SK-N-SH (cell line): ENCODE data around the gene PRR15L. TPM values are rescaled to one million over a fixed set of nuclear protein-coding genes. Genes with fewer than 3 reads are reported as not detected.

Experiments used
- CTCF ChIA-PET: fragments of 300-600, 350-600 bp; formaldehyde crosslinking; extraction: SDS; loops from one replicate; lab custom pipeline; 2021; lab: Yijun Ruan, JAX
- POLR2A ChIA-PET: fragments of 350-600 bp; sonication (Branson Sonifier 250); formaldehyde crosslinking; extraction: SDS; loops from one replicate; lab custom pipeline; 2020; ENCODE audit warnings: antibody characterized with exemption, inconsistent platforms; lab: Yijun Ruan, JAX
- DNase-seq: peaks from one replicate; pipeline ENCODE4 v3.0.0; 2012
- H2AFZ ChIP-seq: fragments of 200-600 bp; sonication (generic); 2 replicates; pipeline ENCODE4 v1.8.1; 2016; ENCODE audit warnings: antibody characterized with exemption, mild to moderate bottlenecking, low read depth
- H3F3A ChIP-seq: fragments of 200-600 bp; sonication (generic); replicated peaks from 2 replicates; pipeline ENCODE3; 2016; ENCODE audit warnings: antibody characterized with exemption, mild to moderate bottlenecking; ENCODE audit not compliant: insufficient read depth
- H3K27ac ChIP-seq, 2 experiments: fragments of 200-500 bp in 1 of 2; fragments of 200-600 bp in 1 of 2; sonication (Bioruptor generic) in 1 of 2; sonication (generic), shearing (Covaris generic) in 1 of 2; 2 replicates each; pipeline versions ENCODE4 v1.5.1 to v1.6.1; 2014 to 2016; ENCODE audit warnings: low read depth in 2 of 2, inconsistent platforms in 1 of 2, low read length in 1 of 2, mild to moderate bottlenecking in 1 of 2, mixed read lengths in 1 of 2
- H3K27me3 ChIP-seq: fragments of 200-600 bp; sonication (generic), shearing (Covaris generic); 2 replicates; pipeline ENCODE4 v1.6.1; 2016; ENCODE audit warnings: mixed run types; ENCODE audit not compliant: insufficient read depth
- H3K36me3 ChIP-seq, 2 experiments: fragments of 200-500 bp in 1 of 2; fragments of 200-600 bp in 1 of 2; sonication (Bioruptor generic) in 1 of 2; sonication (generic) in 1 of 2; replicated peaks in 1 of 2; 2 replicates each; pipeline versions ENCODE3 to v1.5.1; 2014 to 2016; ENCODE audit warnings: low read length in 1 of 2, mild to moderate bottlenecking in 1 of 2; ENCODE audit not compliant: insufficient read depth in 2 of 2, control insufficient read depth in 1 of 2
- H3K4me1 ChIP-seq, 2 experiments: fragments of 200-500 bp in 1 of 2; fragments of 200-600 bp in 1 of 2; sonication (Bioruptor generic) in 1 of 2; sonication (generic), shearing (Covaris generic) in 1 of 2; 2 replicates each; pipeline versions ENCODE4 v1.5.1 to v1.6.1; 2014 to 2016; ENCODE audit warnings: low read depth in 1 of 2, low read length in 1 of 2, mixed run types in 1 of 2; ENCODE audit not compliant: insufficient read depth in 2 of 2, control insufficient read depth in 1 of 2
- H3K4me2 ChIP-seq: fragments of 200-600 bp; sonication (generic), shearing (Covaris generic); 2 replicates; pipeline ENCODE4 v1.6.1; 2017; ENCODE audit warnings: mixed run types
- H3K4me3 ChIP-seq, 2 experiments: fragments of 200-500 bp in 1 of 2; fragments of 200-600 bp in 1 of 2; sonication (Bioruptor generic) in 1 of 2; sonication (generic), shearing (Covaris generic) in 1 of 2; 2 replicates each; pipeline versions ENCODE4 v1.5.1 to v1.8.1; 2014 to 2016; ENCODE audit warnings: low read depth in 2 of 2, inconsistent platforms in 1 of 2, low read length in 1 of 2, mild to moderate bottlenecking in 1 of 2, mixed read lengths in 1 of 2, moderate library complexity in 1 of 2
- H3K79me2 ChIP-seq: fragments of 200-600 bp; sonication (generic); 2 replicates; pipeline ENCODE4 v1.8.1; 2017; ENCODE audit warnings: mild to moderate bottlenecking; ENCODE audit not compliant: insufficient read depth
- H3K9ac ChIP-seq: fragments of 200-600 bp; sonication (generic); 2 replicates; pipeline ENCODE4 v1.6.1; 2017; ENCODE audit warnings: mixed run types
- H3K9me2 ChIP-seq: fragments of 200-600 bp; sonication (generic); 2 replicates; pipeline ENCODE4 v1.6.1; 2017; ENCODE audit warnings: mixed run types
- H3K9me3 ChIP-seq: fragments of 200-600 bp; sonication (generic); 2 replicates; pipeline ENCODE4 v1.6.1; 2017; ENCODE audit warnings: mixed run types, mild to moderate bottlenecking, moderate library complexity
- H4K20me1 ChIP-seq: fragments of 200-600 bp; sonication (generic); 2 replicates; pipeline ENCODE4 v1.6.1; 2017; ENCODE audit warnings: mild to moderate bottlenecking, mixed run types; ENCODE audit not compliant: insufficient read depth
- EP300 ChIP-seq, 2 experiments: IDR thresholded peaks; 2 replicates each; pipeline versions ENCODE4 v1.4.0 to v1.6.1; 2012; ENCODE audit warnings: borderline replicate concordance in 1 of 2, low read depth in 1 of 2, low read length in 1 of 2
- EZH2phosphoT487 ChIP-seq: fragments of 200-600 bp; sonication (generic); IDR thresholded peaks from 2 replicates; pipeline ENCODE4 v1.6.1; 2017; ENCODE audit warnings: low read depth, mixed run types, mild to moderate bottlenecking, antibody characterized with exemption, moderate library complexity, borderline replicate concordance
- FOSL2 ChIP-seq: IDR thresholded peaks from 2 replicates; pipeline ENCODE4 v1.4.0; 2012; ENCODE audit warnings: low read depth, mild to moderate bottlenecking, moderate library complexity, borderline replicate concordance
- FOXJ3 ChIP-seq: sonication (generic); formaldehyde crosslinking; IDR thresholded peaks from 2 replicates; pipeline ENCODE4 v1.5.1; 2020; ENCODE audit warnings: mild to moderate bottlenecking, missing genetic modification reagents
- FOXM1 ChIP-seq: IDR thresholded peaks from 2 replicates; pipeline ENCODE4 v1.4.0; 2012; ENCODE audit warnings: low read depth, mild to moderate bottlenecking
- GABPA ChIP-seq: IDR thresholded peaks from 2 replicates; pipeline ENCODE4 v1.4.0; 2012; ENCODE audit warnings: low read depth, mild to moderate bottlenecking
- MEF2A ChIP-seq: IDR thresholded peaks from 2 replicates; pipeline ENCODE4 v1.4.0; 2012; ENCODE audit warnings: low read depth, borderline replicate concordance
- NFIC ChIP-seq: IDR thresholded peaks from 2 replicates; pipeline ENCODE4 v1.4.0; 2012; ENCODE audit warnings: borderline replicate concordance
- NRF1 ChIP-seq: IDR thresholded peaks from 2 replicates; pipeline ENCODE4 v1.6.1; 2012; ENCODE audit warnings: low read depth, mild to moderate bottlenecking, low read length
- POLR2AphosphoS5 ChIP-seq: IDR thresholded peaks from 2 replicates; pipeline ENCODE4 v1.6.1; 2012; ENCODE audit warnings: low read depth, low read length
- RCOR1 ChIP-seq: fragments of 150-350 bp; IDR thresholded peaks from 2 replicates; pipeline ENCODE4 v1.6.1; 2017; ENCODE audit warnings: antibody characterized with exemption, low read length
- RFX5 ChIP-seq: IDR thresholded peaks from 2 replicates; pipeline ENCODE4 v1.6.1; 2012; ENCODE audit warnings: mild to moderate bottlenecking, improper control_type of control experiment, low read length
- SIN3A ChIP-seq: IDR thresholded peaks from 2 replicates; pipeline ENCODE4 v1.6.1; 2012; ENCODE audit warnings: low read depth, mild to moderate bottlenecking, low read length, moderate library complexity, borderline replicate concordance
- SMC3 ChIP-seq: IDR thresholded peaks from 2 replicates; pipeline ENCODE4 v1.6.1; 2012; ENCODE audit warnings: low read depth, low read length, improper control_type of control experiment
- TCF12 ChIP-seq: IDR thresholded peaks from 2 replicates; pipeline ENCODE4 v1.4.0; 2012
- TEAD4 ChIP-seq: IDR thresholded peaks from 2 replicates; pipeline ENCODE4 v1.4.0; 2012; ENCODE audit warnings: mild to moderate bottlenecking, borderline replicate concordance; ENCODE audit not compliant: insufficient read depth
- WGBS: methylation state at CpG from one replicate; pipeline ENCODE4 v1.1.6; 2017; ENCODE audit warnings: low lambda C conversion rate; 5-methylcytosine and 5-hydroxymethylcytosine counted together
- polyA plus RNA-seq, 3 experiments: library from polyadenylated mRNA; depleted of rRNA; stranded (reverse); fragments of >200 nt; gene quantifications; 2 replicates each; pipeline ENCODE4 v1.2.3, GENCODE V29; 2012
- TF ChIP-seq, protein P1 (sequence below): IDR thresholded peaks from 2 replicates; pipeline ENCODE4; 2012
- TF ChIP-seq, protein P2 (sequence below): IDR thresholded peaks from 2 replicates; pipeline ENCODE4 v1.4.0; 2012; ENCODE audit warnings: low read depth, borderline replicate concordance
- TF ChIP-seq, protein P3 (sequence below): fragments of 150-350 bp; IDR thresholded peaks from 2 replicates; pipeline ENCODE4 v1.6.1; 2017; ENCODE audit warnings: antibody characterized with exemption, low read length, low read depth, borderline replicate concordance
- TF ChIP-seq, protein P4 (sequence below): IDR thresholded peaks from 2 replicates; pipeline ENCODE4 v1.6.1; 2012; ENCODE audit warnings: mild to moderate bottlenecking, low read depth, low read length, moderate library complexity
- TF ChIP-seq, protein P5 (sequence below): fragments of 200-600 bp; sonication (generic); IDR thresholded peaks from 2 replicates; pipeline ENCODE4 v1.6.1; 2017; ENCODE audit warnings: antibody characterized with exemption, mild to moderate bottlenecking, moderate library complexity

Gene PRR15L
- polyA plus RNA-seq, 1 of the 3 experiments (the other 2 are of a cell fraction): not detected

DNA sequence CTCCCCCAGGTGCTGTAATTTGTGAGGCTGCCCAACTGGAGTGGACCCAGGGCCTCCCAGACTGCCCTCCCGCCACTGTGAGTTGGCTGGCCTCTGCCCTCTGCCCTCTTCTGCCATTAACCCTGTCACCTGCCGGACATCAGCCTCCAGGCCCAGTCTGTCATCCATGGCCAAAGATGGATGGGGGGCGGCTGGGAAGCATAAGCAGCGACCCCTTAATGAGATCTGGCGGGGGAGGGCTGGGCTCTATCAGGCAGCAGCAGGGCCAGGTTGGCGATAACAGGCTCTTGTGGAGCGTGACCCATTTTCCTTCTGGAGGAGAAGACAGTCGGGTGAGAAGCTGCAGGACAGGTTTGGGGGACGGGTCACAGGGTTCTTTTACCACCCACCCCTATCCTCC, 38.5 kb upstream of the PRR15L start (continued):
- TF ChIP-seq, protein P1, sequence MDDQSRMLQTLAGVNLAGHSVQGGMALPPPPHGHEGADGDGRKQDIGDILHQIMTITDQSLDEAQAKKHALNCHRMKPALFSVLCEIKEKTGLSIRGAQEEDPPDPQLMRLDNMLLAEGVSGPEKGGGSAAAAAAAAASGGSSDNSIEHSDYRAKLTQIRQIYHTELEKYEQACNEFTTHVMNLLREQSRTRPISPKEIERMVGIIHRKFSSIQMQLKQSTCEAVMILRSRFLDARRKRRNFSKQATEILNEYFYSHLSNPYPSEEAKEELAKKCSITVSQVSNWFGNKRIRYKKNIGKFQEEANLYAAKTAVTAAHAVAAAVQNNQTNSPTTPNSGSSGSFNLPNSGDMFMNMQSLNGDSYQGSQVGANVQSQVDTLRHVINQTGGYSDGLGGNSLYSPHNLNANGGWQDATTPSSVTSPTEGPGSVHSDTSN: peak; percentile 58
- TF ChIP-seq TCF12 (peak; percentile 72), TEAD4 (no peak), EP300 (IDR thresholded peaks at IDR 0.05; ENCODE audit: borderline replicate concordance in 1 of 2, low read depth in 1 of 2, low read length in 1 of 2) (peak; percentile 11 to 99; a peak in 3 of 4 replicates), FOXJ3 (CRISPR knock-in tag) (peak; percentile 100), MEF2A (no peak), NRF1 (no peak), POLR2AphosphoS5 (peak; percentile 53), SMC3 (no peak; the same call in 1 of the 2 replicates)
- TF ChIP-seq, protein P2, sequence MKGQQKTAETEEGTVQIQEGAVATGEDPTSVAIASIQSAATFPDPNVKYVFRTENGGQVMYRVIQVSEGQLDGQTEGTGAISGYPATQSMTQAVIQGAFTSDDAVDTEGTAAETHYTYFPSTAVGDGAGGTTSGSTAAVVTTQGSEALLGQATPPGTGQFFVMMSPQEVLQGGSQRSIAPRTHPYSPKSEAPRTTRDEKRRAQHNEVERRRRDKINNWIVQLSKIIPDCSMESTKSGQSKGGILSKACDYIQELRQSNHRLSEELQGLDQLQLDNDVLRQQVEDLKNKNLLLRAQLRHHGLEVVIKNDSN: no peak

DNA sequence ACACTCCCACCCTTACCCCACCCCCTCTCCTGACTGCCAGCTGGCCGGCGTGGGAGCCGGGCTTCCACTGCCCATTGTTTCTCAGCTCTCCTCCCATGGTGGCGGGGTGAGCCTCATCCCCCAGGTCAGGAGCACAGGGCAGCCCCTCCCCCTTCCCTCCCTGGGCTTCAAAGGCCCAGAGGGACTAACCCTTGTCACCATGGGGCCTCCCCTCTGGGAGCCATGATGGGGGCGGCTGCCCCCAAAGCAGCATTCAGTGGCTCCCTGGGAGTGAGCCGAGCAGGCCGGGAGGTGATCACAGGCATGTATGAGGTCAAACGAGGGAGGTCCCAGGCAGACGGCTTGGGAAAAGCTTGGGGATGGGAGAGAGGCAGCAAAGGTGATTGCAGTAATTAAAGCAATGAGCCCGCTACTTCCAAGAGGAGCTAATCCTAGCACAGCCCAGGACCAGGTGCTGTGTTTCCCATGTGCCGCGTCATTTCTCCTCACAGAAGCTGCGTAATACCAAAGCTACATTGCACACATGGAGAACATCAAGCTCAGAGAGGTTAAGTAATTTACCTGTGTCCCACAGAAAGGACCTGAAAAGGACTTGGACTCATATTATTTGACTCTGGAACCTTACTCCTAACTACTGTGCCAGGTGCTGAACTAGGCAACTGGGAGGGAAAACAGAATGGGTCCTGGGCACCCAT, 37.7 kb upstream of the PRR15L start:
- H4K20me1 ChIP-seq: no peaks in the 10 kb centered on the region

More for the DNA sequence above, 37.7 kb upstream of the PRR15L start:
- WGBS: 76% methylated on average over 13 of the region's 13 CpGs
- Histone ChIP-seq H3K36me3 (no peaks in the 10 kb centered on the region), H3K4me3 (no peak overlapping the region), H3K4me1 (peaks cover 9 to 76% of the 10 kb centered on the region in 2 experiments; a peak in 3 of 4 replicates), H3K27ac (peak overlapping the region in 1 of 2 experiments; percentile 94; a peak in 2 of 4 replicates), H3K9ac (no peak overlapping the region), H3K79me2 (no peaks in the 10 kb centered on the region), H3K9me2 (no peaks in the 10 kb centered on the region), H3K27me3 (no peaks in the 10 kb centered on the region), H2AFZ (no peak overlapping the region), H3K9me3 (no peaks in the 10 kb centered on the region), H3F3A (no peaks in the 10 kb centered on the region), H3K4me2 (no peak overlapping the region)
- POLR2A ChIA-PET: interaction anchor here (0.6 to 5.0 kb wide), 5 partner anchors 8 to 81 kb away, joined by 3 to 44 read pairs (median 25); no protein-coding TSS in a partner anchor
- TF ChIP-seq FOXJ3 (CRISPR knock-in tag) (no peak), SIN3A (no peak), EZH2phosphoT487 (no peak), FOSL2 (no peak), RFX5 (no peak), FOXM1 (no peak), RCOR1 (no peak), POLR2AphosphoS5 (no peak), GABPA (no peak), NFIC (no peak)
- TF ChIP-seq, protein P3, sequence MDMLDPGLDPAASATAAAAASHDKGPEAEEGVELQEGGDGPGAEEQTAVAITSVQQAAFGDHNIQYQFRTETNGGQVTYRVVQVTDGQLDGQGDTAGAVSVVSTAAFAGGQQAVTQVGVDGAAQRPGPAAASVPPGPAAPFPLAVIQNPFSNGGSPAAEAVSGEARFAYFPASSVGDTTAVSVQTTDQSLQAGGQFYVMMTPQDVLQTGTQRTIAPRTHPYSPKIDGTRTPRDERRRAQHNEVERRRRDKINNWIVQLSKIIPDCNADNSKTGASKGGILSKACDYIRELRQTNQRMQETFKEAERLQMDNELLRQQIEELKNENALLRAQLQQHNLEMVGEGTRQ: no peak
- TF ChIP-seq, protein P4, sequence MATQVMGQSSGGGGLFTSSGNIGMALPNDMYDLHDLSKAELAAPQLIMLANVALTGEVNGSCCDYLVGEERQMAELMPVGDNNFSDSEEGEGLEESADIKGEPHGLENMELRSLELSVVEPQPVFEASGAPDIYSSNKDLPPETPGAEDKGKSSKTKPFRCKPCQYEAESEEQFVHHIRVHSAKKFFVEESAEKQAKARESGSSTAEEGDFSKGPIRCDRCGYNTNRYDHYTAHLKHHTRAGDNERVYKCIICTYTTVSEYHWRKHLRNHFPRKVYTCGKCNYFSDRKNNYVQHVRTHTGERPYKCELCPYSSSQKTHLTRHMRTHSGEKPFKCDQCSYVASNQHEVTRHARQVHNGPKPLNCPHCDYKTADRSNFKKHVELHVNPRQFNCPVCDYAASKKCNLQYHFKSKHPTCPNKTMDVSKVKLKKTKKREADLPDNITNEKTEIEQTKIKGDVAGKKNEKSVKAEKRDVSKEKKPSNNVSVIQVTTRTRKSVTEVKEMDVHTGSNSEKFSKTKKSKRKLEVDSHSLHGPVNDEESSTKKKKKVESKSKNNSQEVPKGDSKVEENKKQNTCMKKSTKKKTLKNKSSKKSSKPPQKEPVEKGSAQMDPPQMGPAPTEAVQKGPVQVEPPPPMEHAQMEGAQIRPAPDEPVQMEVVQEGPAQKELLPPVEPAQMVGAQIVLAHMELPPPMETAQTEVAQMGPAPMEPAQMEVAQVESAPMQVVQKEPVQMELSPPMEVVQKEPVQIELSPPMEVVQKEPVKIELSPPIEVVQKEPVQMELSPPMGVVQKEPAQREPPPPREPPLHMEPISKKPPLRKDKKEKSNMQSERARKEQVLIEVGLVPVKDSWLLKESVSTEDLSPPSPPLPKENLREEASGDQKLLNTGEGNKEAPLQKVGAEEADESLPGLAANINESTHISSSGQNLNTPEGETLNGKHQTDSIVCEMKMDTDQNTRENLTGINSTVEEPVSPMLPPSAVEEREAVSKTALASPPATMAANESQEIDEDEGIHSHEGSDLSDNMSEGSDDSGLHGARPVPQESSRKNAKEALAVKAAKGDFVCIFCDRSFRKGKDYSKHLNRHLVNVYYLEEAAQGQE: no peak
- TF ChIP-seq, protein P5, sequence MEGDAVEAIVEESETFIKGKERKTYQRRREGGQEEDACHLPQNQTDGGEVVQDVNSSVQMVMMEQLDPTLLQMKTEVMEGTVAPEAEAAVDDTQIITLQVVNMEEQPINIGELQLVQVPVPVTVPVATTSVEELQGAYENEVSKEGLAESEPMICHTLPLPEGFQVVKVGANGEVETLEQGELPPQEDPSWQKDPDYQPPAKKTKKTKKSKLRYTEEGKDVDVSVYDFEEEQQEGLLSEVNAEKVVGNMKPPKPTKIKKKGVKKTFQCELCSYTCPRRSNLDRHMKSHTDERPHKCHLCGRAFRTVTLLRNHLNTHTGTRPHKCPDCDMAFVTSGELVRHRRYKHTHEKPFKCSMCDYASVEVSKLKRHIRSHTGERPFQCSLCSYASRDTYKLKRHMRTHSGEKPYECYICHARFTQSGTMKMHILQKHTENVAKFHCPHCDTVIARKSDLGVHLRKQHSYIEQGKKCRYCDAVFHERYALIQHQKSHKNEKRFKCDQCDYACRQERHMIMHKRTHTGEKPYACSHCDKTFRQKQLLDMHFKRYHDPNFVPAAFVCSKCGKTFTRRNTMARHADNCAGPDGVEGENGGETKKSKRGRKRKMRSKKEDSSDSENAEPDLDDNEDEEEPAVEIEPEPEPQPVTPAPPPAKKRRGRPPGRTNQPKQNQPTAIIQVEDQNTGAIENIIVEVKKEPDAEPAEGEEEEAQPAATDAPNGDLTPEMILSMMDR: no peak
- DNase-seq: no peak
- CTCF ChIA-PET: interaction anchor here (0.7 to 41.8 kb wide), 7 partner anchors 8 to 153 kb away, joined by 3 to 1752 read pairs (median 4); no protein-coding TSS in a partner anchor
